ENCODE measurements around the gene NEU2.

DNA sequence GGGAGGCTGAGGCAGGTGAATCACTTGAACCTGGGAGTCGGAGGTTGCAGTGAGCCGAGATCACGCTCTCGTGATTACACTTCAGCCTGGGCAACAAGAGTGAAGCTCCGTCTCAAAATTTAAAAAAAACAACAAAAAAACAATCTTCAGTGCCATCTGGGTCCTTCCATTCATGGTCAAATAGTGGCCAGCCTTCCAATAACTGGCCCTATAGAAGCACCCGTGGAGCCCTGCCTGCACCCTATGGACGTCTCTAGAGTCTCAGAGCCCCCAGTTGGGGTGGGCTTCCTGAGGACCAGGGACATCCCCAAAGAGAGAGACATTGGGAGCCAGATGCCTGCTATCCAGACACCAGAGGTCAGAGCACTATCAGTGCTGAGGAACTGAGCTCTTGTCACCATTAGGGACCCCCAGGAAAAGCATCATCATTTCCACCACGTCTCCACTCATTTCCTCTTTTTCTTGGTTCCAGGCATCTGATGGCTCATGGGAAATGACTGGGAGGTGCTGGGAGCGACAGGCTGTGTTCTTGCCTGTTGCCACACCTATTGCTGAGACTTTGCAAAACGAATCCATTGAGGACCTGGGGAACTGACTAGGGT is 9.4 kb downstream of the NEU2 start:
- TF ChIP-seq, protein P1, sequence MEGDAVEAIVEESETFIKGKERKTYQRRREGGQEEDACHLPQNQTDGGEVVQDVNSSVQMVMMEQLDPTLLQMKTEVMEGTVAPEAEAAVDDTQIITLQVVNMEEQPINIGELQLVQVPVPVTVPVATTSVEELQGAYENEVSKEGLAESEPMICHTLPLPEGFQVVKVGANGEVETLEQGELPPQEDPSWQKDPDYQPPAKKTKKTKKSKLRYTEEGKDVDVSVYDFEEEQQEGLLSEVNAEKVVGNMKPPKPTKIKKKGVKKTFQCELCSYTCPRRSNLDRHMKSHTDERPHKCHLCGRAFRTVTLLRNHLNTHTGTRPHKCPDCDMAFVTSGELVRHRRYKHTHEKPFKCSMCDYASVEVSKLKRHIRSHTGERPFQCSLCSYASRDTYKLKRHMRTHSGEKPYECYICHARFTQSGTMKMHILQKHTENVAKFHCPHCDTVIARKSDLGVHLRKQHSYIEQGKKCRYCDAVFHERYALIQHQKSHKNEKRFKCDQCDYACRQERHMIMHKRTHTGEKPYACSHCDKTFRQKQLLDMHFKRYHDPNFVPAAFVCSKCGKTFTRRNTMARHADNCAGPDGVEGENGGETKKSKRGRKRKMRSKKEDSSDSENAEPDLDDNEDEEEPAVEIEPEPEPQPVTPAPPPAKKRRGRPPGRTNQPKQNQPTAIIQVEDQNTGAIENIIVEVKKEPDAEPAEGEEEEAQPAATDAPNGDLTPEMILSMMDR (IDR thresholded peaks at IDR 0.05; ENCODE audit: low read depth, low read length, poor library complexity, severe bottlenecking), result no peak
- TF ChIP-seq EZH2phosphoT487 (IDR thresholded peaks at IDR 0.05; ENCODE audit: borderline replicate concordance, low read length), result no peak
